GM12891 (cell line): ENCODE data around the gene FUZ.

Experiments
- PAX5 ChIP-seq: IDR thresholded peaks from 2 replicates; pipeline ENCODE4 v1.6.1; 2011; ENCODE audit warnings: low read length, moderate library complexity, mild to moderate bottlenecking; ENCODE audit not compliant: insufficient read depth, severe bottlenecking
- POLR2A ChIP-seq: IDR thresholded peaks from 2 replicates; pipeline ENCODE4 v1.6.1; 2011; ENCODE audit warnings: low read depth, low read length, control low read depth
- POLR2AphosphoS5 ChIP-seq: IDR thresholded peaks from 2 replicates; pipeline ENCODE4 v1.6.1; 2011; ENCODE audit warnings: low read depth, low read length, control low read depth
- POU2F2 ChIP-seq: IDR thresholded peaks from 2 replicates; pipeline ENCODE4 v1.6.1; 2011; ENCODE audit warnings: low read depth, mild to moderate bottlenecking, control low read depth, low read length, moderate library complexity
- SPI1 ChIP-seq: IDR thresholded peaks from 2 replicates; pipeline ENCODE4 v1.6.1; 2011; ENCODE audit warnings: low read depth, low read length, control low read depth
- TAF1 ChIP-seq: IDR thresholded peaks from 2 replicates; pipeline ENCODE4 v1.6.1; 2011; ENCODE audit warnings: low read depth, low read length, control low read depth

- TF ChIP-seq TAF1 (no peak), POLR2A (no peak), POLR2AphosphoS5 (no peak), POU2F2 (no peak), SPI1 (no peak), PAX5 (no peak)
Measured at GRCh38 chr19:49758292-49758691, 54.8 kb downstream of the FUZ start.
